WERI-Rb-1 (cell line): ENCODE measurements around the gene NFIA.

Experiments
- DNase-seq: peaks from one replicate; pipeline ENCODE4 v3.0.0-alpha.2; 2020
- H3K27ac ChIP-seq: fragments of 250-450 bp; sonication (Bioruptor Pico); 2 replicates; pipeline ENCODE4 v1.5.1; 2020; ENCODE audit warnings: mild to moderate bottlenecking, moderate library complexity
- H3K27me3 ChIP-seq: fragments of 250-450 bp; sonication (Bioruptor Pico); 2 replicates; pipeline ENCODE4 v1.5.1; 2021; ENCODE audit warnings: mild to moderate bottlenecking, low read depth, moderate library complexity; ENCODE audit not compliant: insufficient read depth, severe bottlenecking
- H3K36me3 ChIP-seq: fragments of 250-450 bp; sonication (Bioruptor Pico); 2 replicates; pipeline ENCODE4 v1.5.1; 2020; ENCODE audit warnings: mild to moderate bottlenecking, moderate library complexity
- H3K4me3 ChIP-seq: 2 replicates; pipeline ENCODE4 v1.5.1; 2011; ENCODE audit warnings: low read depth, mild to moderate bottlenecking, control low read depth, low read length
- H3K9me3 ChIP-seq: fragments of 250-450 bp; sonication (Bioruptor Pico); 2 replicates; pipeline ENCODE4 v1.5.1; 2021; ENCODE audit warnings: mild to moderate bottlenecking, moderate library complexity; ENCODE audit not compliant: severe bottlenecking
- TF ChIP-seq, protein P1 (sequence below): IDR thresholded peaks from 2 replicates; pipeline ENCODE4 v1.5.1; 2011; ENCODE audit warnings: low read depth, mild to moderate bottlenecking, control low read depth, inconsistent platforms, low read length

NFIA gene

DNA sequence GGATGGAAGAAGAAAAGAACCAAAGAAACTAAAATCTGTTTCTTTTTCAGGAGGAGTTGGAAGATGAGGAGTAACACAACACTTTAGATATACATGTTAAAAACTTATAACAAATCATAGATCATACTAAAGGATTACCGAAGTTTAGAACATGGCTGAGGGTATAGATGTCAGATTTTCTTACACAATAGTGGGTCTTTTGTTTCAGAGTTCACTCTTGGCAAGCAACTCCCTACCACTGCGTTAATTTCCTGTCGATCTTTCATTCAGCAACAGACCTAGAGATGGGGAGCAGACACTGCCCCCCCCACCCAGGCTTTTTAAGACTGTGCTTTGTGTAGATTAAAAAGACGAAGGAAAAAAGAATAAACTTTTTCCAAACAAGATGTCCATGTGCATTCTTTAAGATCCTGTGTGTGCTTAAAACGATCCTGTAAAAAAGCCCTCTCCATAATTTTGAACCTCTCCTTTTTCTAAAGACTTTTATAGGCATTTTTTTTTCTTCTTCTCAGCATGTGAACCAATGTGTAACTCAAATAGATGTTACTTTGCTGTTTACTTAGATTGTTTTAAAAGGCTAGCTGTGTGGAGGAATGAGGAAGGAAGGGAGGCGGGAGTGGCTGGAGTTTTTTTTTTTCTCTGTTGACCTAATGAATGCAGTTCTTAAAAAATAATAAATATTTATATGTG is 50.4 kb downstream of the NFIA start:
- TF ChIP-seq, protein P1, sequence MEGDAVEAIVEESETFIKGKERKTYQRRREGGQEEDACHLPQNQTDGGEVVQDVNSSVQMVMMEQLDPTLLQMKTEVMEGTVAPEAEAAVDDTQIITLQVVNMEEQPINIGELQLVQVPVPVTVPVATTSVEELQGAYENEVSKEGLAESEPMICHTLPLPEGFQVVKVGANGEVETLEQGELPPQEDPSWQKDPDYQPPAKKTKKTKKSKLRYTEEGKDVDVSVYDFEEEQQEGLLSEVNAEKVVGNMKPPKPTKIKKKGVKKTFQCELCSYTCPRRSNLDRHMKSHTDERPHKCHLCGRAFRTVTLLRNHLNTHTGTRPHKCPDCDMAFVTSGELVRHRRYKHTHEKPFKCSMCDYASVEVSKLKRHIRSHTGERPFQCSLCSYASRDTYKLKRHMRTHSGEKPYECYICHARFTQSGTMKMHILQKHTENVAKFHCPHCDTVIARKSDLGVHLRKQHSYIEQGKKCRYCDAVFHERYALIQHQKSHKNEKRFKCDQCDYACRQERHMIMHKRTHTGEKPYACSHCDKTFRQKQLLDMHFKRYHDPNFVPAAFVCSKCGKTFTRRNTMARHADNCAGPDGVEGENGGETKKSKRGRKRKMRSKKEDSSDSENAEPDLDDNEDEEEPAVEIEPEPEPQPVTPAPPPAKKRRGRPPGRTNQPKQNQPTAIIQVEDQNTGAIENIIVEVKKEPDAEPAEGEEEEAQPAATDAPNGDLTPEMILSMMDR: no peak
- no peak overlapping the region for H3K27ac ChIP-seq

DNA sequence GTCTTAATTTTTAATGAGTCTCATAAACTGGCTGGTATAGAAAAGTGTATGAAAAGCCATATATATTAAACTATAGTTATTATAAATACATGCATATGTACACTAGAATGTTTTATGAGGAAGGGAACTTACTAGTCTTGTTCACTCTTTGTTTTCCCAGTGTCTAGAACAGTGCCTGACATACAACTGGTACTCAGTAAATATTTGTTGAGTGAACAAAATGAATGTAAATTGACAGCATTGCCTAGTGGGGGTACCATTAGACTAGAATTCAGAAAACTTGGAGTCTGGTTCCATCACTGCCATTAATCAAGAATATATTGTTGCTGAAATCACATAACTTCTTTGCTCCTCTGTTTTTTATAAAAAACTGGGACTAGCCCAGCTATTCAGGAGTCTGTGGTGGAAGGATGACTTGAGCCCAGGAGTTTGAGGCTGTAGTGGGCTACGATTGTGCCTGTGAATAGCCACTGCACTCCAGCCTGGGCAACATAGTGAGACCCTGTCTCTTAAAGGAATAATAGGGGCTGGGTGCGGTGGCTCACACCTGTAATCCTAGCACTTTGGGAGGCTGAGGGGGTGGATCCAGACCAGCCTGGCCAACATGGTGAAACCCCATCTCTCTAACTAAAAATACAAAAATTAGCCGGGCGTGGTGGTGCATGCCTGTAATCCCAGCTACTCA is 51.1 kb downstream of the NFIA start:
- Histone ChIP-seq H3K27ac (no peak overlapping the region), H3K36me3 (no peaks in the 10 kb centered on the region), H3K9me3 (no peaks in the 10 kb centered on the region), H3K27me3 (no peaks in the 10 kb centered on the region), H3K4me3 (no peak overlapping the region)
- DNase-seq: no peak
- TF ChIP-seq, protein P1: no peak

More for the DNA sequence above, 50.4 kb downstream of the NFIA start:
- no peak for DNase-seq
- H3K27me3 ChIP-seq: no peaks in the 10 kb centered on the region
- H3K4me3 ChIP-seq: no peak overlapping the region
- no peaks in the 10 kb centered on the region for H3K36me3 ChIP-seq
- H3K9me3 ChIP-seq: no peaks in the 10 kb centered on the region

DNA sequence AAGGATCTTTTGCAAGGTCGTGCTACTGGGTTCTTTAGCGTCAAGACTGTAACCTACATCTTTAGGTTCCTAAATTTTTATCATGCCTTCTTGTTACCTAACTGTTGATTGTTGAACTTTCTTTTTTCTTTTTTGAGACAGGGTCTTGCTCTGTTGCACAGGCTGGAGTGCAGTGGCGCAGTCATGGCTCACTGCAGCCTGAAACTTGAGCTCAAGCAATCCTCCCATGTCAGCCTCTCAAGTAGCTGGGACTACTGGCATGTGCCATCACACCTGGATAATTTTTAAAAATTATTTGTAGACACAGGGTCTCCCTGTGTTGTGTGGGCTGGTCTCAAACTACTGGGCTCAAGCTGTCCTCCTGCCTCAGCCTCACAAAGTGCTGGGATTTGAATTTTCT is 52.9 kb downstream of the NFIA start:
- no peaks in the 10 kb centered on the region for H3K27me3 ChIP-seq
- no peak overlapping the region for H3K4me3 ChIP-seq
- no peaks in the 10 kb centered on the region for H3K36me3 ChIP-seq
- no peak for DNase-seq
- H3K27ac ChIP-seq: no peak overlapping the region
- H3K9me3 ChIP-seq: no peaks in the 10 kb centered on the region
- TF ChIP-seq, protein P1: no peak

DNA sequence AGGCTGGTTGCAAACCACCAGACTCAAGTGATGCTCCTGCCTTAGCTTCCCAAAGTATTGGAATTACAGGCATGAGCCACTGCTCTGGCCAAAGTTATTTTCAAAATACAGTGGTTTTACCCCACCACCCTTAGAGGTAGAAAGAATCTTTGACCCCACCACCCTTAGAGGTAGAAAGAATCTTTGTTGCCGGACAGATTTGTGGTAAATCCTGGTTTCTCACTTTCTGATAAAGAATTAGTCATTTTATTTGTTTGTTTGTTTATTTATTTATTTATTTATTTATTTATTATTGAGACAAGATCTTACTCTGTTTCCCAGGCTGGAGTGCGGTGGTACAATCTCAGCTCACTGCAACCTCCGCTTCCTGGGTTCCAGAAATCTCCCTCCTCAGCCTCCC is 55.9 kb downstream of the NFIA start:
- Histone ChIP-seq H3K27me3 (no peaks in the 10 kb centered on the region), H3K4me3 (no peak overlapping the region), H3K9me3 (no peaks in the 10 kb centered on the region), H3K36me3 (no peaks in the 10 kb centered on the region), H3K27ac (no peak overlapping the region)
- TF ChIP-seq, protein P1: no peak
- DNase-seq: no peak

DNA sequence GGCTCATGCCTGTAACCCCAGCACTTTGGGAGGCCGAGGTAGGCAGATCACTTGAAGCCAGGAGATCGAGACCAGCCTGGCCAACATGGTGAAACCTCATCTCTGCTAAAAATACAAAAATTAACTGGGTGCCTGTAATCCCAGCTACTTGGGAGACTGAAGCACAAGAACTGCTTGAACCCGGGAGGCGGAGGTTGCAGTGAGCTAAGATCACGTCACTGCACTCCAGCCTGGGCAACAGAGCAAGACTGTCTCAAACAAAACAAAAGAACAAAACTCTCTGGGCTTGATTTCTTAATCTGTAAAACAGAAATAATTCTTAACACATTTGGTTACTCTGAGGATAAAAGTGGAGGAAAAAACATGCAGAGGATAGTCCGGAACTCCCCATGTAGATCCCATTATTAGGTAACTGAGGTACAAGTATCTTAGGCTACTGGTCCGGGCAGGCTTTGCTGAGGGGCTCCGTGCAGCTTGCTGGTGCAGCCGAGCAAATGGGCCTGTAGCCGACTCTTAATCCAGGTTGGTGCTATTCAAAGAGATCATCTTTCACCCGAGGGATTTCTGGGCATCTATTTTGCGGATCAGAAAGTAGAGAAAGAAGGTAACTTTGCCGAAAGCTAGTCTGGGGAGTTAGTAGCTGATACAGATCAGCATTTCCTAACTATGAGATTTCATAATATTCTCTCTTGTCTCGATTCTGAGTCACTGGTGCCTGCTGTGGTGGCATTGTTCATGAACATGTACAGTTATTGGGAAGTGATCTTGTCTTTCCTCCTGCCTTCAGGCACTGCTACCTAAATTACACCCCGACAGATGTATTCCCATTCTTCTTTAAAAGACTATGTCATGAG is 56.8 kb downstream of the NFIA start:
- Histone ChIP-seq H3K4me3 (no peak overlapping the region), H3K27me3 (no peaks in the 10 kb centered on the region), H3K27ac (no peak overlapping the region), H3K36me3 (no peaks in the 10 kb centered on the region), H3K9me3 (no peaks in the 10 kb centered on the region)
- peak; percentile 22 for DNase-seq
- TF ChIP-seq, protein P1: no peak
